Breast epithelium (tissue), 4 donors: ENCODE measurements around the gene MACROD2. TPM values are rescaled to one million over a fixed set of nuclear protein-coding genes. Genes with fewer than 3 reads are reported as not detected.

ENCODE experiments used
- DNase-seq, 2 donors: peaks; one replicate each; pipeline ENCODE4 v3.0.0-alpha.2; 2019; ENCODE audit warnings: low spot score in 2 of 2
- H3K27ac ChIP-seq, 2 donors: fragments of 200-600 bp; sonication (generic) in 1 of 2; one replicate each; pipeline ENCODE4 v1.5.1; 2016 to 2019; ENCODE audit warnings: mild to moderate bottlenecking in 1 of 2
- H3K27me3 ChIP-seq, 2 donors: fragments of 200-600 bp; sonication (generic) in 1 of 2; one replicate each; pipeline versions ENCODE4 v1.5.1 to v1.6.0; 2017 to 2019; ENCODE audit warnings: control low read depth in 1 of 2, mild to moderate bottlenecking in 1 of 2
- H3K36me3 ChIP-seq: fragments of 200-600 bp; one replicate; pipeline ENCODE4 v1.5.1; 2019
- H3K4me1 ChIP-seq, 2 donors: fragments of 200-600 bp; sonication (generic); one replicate each; pipeline ENCODE4 v1.5.1; 2016 to 2019; ENCODE audit warnings: control low read depth in 1 of 2
- H3K4me3 ChIP-seq, 3 donors: fragments of 200-600 bp; sonication (generic); 1 replicate in 2 of 3; 2 replicates in 1 of 3; pipeline ENCODE4 v1.5.1; 2016 to 2019; ENCODE audit warnings: mild to moderate bottlenecking in 3 of 3, moderate library complexity in 2 of 3
- H3K9me3 ChIP-seq, 2 donors: fragments of 200-600 bp; sonication (generic) in 1 of 2; one replicate each; pipeline ENCODE4 v1.5.1; 2016 to 2019; ENCODE audit warnings: control low read depth in 1 of 2
- CTCF ChIP-seq, 3 donors: fragments of 450-650 bp; IDR thresholded peaks; one replicate each; pipeline ENCODE4 v1.5.1; 2016 to 2017; ENCODE audit warnings: antibody characterized with exemption in 3 of 3, mild to moderate bottlenecking in 3 of 3, moderate library complexity in 3 of 3
- POLR2A ChIP-seq: fragments of 450-650 bp; IDR thresholded peaks from one replicate; pipeline ENCODE4 v1.6.1; 2016; ENCODE audit warnings: antibody characterized with exemption, mild to moderate bottlenecking, moderate library complexity
- POLR2AphosphoS5 ChIP-seq, 3 donors: sonication (generic); formaldehyde crosslinking; IDR thresholded peaks; one replicate each; pipeline ENCODE4 v1.6.1; 2017; ENCODE audit warnings: antibody characterized with exemption in 3 of 3
- intact Hi-C: fragments of 100-400 bp; cut with DNase I; formaldehyde crosslinking; loops from one replicate; pipeline ENCODE4 v1.15.1; 2023; ENCODE audit warnings: low total_unique reads
- total RNA-seq, 3 donors: library from RNA; depleted of rRNA; stranded (reverse); fragments of >200 nt; gene quantifications; one replicate each; pipeline ENCODE4 v1.1.0, GENCODE V29; 2016

The MACROD2 gene
- total RNA-seq, 3 donors from 2014 or later: 6.7 to 26.8 (median 8.8) TPM

DNA sequence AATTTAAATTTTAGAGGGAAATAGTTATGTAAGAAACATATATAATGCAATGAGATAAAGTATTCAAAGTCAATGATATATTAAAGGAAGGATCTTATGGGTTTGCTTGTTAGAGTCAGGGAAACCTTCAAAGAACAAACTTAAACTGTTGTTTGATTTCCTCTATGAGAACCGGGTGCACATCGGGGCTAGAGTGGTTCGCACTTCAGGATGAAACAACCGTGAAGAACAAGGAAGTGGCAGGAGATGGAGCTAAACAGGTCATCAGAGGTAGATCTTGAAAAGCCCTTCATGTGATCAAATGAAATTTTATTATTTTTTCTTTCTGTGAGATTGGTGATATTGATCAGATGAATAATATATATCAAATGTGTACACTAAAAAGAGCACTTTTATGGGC lies 1294.0 kb downstream of the MACROD2 start:
- no peak for TF ChIP-seq CTCF (IDR thresholded peaks at IDR 0.05)
- TF ChIP-seq POLR2AphosphoS5 (IDR thresholded peaks at IDR 0.05): no peak
- no peak for TF ChIP-seq POLR2A
- no peaks in the 10 kb centered on the region for H3K9me3 ChIP-seq
- H3K36me3 ChIP-seq: no peaks in the 10 kb centered on the region
- H3K27me3 ChIP-seq: no peaks in the 10 kb centered on the region
- DNase-seq: no peak
- no peaks in the 10 kb centered on the region for H3K4me1 ChIP-seq
- H3K4me3 ChIP-seq: no peak overlapping the region
- no peak overlapping the region for H3K27ac ChIP-seq
- intact Hi-C loops: no loop called here

DNA sequence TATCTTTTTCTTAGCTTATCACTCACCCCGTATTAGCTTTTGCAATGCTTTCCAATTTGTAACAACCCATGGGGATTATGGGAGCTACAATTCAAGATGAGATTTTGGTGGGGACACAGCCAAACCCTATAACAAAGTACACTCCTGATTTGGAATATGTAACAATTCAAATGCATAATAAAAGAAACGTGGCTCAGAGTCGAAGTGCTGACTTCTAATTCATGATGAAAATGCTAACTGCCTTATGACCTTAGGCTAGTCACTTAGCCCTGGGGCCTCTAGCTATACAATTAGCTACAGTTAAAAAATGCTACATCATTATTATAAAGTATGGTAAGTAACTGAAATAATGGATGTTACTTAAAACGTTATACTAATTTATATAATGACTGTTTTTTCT lies 1297.1 kb downstream of the MACROD2 start:
- intact Hi-C loops: no loop called here
- H3K36me3 ChIP-seq: no peaks in the 10 kb centered on the region
- TF ChIP-seq POLR2AphosphoS5 (IDR thresholded peaks at IDR 0.05) (no peak), POLR2A (no peak), CTCF (IDR thresholded peaks at IDR 0.05) (no peak)
- H3K27me3 ChIP-seq: no peaks in the 10 kb centered on the region
- H3K9me3 ChIP-seq: no peaks in the 10 kb centered on the region
- no peaks in the 10 kb centered on the region for H3K4me1 ChIP-seq
- no peak overlapping the region for H3K4me3 ChIP-seq
- no peak for DNase-seq
- no peak overlapping the region for H3K27ac ChIP-seq

GRCh38 chr20:15296422-15296821 lies 1301.1 kb downstream of the MACROD2 start:
- Histone ChIP-seq H3K9me3 (no peaks in the 10 kb centered on the region), H3K4me3 (no peak overlapping the region), H3K27ac (no peak overlapping the region), H3K4me1 (no peaks in the 10 kb centered on the region), H3K27me3 (no peaks in the 10 kb centered on the region), H3K36me3 (no peaks in the 10 kb centered on the region)
- TF ChIP-seq POLR2A: no peak
- TF ChIP-seq POLR2AphosphoS5 (IDR thresholded peaks at IDR 0.05): no peak
- TF ChIP-seq CTCF (IDR thresholded peaks at IDR 0.05): no peak
- intact Hi-C loops: no loop called here
- DNase-seq: no peak

- intact Hi-C loops: no loop called here
Observed at GRCh38 chr20:15297059-15297875, 1302.0 kb downstream of the MACROD2 start.

More at GRCh38 chr20:15297059-15297875, 1302.0 kb downstream of the MACROD2 start:
- Histone ChIP-seq H3K4me1 (no peaks in the 10 kb centered on the region), H3K27ac (no peak overlapping the region), H3K4me3 (no peak overlapping the region), H3K9me3 (no peaks in the 10 kb centered on the region), H3K27me3 (no peaks in the 10 kb centered on the region), H3K36me3 (no peaks in the 10 kb centered on the region)
- TF ChIP-seq POLR2A: no peak
- no peak for TF ChIP-seq POLR2AphosphoS5 (IDR thresholded peaks at IDR 0.05)
- no peak for TF ChIP-seq CTCF (IDR thresholded peaks at IDR 0.05)
- peak in 1 of 2 donors; percentile 19 for DNase-seq
